VCaP (cell line): ENCODE results near the gene ALG12.

ENCODE experiments used
- H3K27ac ChIP-seq: fragments of 450-650 bp; 2 replicates; pipeline ENCODE4 v1.5.1; 2017
- TF ChIP-seq, protein P1 (sequence below): fragments of 450-650 bp; conservative IDR thresholded peaks from 2 replicates; pipeline ENCODE4 v1.5.1; 2017; ENCODE audit warnings: mild to moderate bottlenecking, moderate library complexity

ALG12 gene

GRCh38 chr22:49956418-49956770 lies 38.2 kb upstream of the ALG12 start:
- TF ChIP-seq, protein P1, sequence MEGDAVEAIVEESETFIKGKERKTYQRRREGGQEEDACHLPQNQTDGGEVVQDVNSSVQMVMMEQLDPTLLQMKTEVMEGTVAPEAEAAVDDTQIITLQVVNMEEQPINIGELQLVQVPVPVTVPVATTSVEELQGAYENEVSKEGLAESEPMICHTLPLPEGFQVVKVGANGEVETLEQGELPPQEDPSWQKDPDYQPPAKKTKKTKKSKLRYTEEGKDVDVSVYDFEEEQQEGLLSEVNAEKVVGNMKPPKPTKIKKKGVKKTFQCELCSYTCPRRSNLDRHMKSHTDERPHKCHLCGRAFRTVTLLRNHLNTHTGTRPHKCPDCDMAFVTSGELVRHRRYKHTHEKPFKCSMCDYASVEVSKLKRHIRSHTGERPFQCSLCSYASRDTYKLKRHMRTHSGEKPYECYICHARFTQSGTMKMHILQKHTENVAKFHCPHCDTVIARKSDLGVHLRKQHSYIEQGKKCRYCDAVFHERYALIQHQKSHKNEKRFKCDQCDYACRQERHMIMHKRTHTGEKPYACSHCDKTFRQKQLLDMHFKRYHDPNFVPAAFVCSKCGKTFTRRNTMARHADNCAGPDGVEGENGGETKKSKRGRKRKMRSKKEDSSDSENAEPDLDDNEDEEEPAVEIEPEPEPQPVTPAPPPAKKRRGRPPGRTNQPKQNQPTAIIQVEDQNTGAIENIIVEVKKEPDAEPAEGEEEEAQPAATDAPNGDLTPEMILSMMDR: no peak
- no peak overlapping the region for H3K27ac ChIP-seq

DNA sequence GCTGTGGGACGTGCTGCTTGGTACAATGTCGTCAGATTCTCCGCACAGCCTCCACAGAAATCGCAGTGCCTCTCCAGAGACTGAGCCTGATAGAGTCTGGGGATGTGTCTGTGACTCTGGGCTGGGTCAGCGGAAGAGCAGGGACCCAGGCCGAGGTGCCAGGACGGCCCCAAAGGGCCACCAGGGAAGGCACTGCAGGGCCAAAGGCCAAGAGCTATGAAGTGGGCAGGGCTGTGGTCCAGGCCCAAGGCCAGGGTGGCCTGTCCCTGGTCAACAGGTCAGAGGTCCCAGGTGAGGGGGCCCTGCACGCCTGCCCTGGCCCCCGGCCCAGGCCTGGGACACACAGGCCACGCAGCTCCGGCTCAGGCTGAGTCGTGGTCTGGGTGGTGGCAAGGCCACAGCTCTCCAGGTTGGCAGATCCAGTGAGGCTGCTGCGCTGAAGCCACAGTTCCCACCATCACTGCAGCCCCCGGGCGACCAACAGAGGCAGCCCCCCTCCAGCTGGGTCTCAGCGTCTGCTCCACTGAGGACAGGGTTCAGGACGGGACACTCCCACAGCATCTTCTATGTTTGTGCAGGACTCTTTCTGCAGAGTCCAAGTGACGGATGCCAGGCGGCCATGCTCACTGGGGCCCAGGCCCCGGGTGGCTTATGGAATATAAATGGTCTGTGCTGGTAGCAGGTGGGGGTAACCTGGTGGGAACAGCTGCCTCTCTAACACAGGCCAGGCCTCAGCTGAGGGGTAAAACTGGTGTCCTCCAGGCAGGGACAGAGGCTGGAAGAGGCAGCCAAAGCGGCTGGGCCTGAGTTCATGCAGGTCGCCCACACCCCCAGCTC lies 37.6 kb upstream of the ALG12 start:
- no peak overlapping the region for H3K27ac ChIP-seq
- TF ChIP-seq, protein P1: no peak

DNA sequence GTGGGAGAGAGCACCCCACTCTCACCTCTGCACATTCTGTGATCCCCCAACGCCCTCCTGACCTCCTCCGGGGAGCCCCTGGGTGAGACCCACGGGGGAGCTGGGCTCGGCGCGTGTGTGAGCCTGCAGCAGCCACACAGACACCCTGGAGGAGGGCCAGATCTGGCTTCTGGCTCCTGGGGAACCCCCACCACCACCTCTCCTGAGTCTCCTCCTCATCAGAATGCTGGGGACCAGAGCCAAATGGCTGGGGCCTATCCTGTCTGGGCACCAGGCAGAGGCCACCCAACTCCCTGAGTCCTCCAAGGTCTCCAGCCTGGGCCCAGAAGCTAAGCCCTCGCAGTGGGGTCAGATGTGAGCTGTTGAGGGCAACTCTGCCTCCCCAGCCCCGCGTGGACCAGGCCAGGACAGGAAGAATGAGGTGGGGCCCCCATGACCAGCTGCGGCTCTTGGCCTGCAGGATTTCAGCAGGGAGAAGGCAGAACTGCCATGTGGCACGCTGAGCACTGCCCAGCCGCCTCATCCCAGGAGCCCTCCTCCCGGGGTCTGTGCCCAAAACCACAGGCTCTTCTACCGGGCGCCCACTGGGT lies 36.8 kb upstream of the ALG12 start:
- TF ChIP-seq, protein P1: no peak
- H3K27ac ChIP-seq: no peak overlapping the region

DNA sequence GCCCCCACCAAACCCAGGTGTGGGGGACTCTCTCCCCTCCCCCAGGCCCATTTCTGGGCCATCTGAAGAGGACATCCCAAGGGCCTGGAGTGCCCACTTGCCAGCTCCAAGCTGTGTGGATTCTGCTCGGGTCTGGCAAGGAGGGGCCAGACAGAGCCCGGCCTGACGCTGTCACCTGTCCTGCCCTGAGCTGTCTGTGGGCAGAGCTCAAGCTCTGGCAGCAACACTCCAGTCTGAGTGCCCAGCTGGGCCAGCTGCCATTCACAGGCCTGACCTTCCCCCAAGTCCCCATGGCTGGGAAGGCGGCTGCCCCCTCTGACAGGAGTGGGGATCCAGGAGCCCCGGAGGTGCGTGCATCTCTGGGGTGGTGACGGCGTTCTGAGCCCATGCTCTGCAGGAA lies 36.1 kb upstream of the ALG12 start:
- H3K27ac ChIP-seq: no peak overlapping the region
- TF ChIP-seq, protein P1: no peak

GRCh38 chr22:49953680-49954344 lies 35.6 kb upstream of the ALG12 start:
- no peak overlapping the region for H3K27ac ChIP-seq

DNA sequence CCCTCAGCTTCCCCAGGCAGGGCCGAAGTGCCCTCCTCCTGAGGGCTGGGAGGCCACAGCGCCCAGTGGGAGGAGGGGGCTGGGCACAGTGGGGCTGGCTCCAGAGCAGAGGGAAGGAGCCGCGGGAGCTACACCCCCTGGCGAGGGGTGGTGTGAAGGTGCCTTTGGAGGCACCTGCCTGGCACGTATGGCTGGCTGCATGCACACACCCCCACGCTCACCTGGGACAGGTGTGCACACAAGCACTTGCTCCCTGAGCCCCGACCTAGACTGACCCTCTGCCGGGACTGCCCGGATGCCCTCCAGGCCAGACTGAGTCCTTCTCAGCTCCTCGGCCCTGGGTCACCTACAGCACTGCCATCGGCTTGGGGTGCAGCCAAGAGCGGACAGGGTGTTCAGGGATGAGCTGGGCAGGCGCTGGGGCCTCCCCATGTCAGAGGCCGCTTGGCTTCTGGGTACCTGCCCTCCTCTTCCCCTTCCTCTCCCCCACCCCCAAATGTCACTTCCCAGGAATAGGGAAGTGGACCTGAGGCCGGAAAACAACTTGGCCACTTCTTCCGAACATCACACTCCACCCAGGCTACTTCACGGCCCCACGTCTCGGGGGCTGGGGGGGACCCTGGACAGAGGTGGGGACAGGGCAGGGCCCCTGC lies 34.9 kb upstream of the ALG12 start:
- TF ChIP-seq, protein P1: no peak

More at GRCh38 chr22:49953680-49954344, 35.6 kb upstream of the ALG12 start:
- TF ChIP-seq, protein P1: no peak

More for the DNA sequence above, 34.9 kb upstream of the ALG12 start:
- H3K27ac ChIP-seq: peak overlapping the region; percentile 92; the same call in 1 of the 2 replicates
